ENCODE data around the gene TMEM219.

TMEM219 gene

DNA sequence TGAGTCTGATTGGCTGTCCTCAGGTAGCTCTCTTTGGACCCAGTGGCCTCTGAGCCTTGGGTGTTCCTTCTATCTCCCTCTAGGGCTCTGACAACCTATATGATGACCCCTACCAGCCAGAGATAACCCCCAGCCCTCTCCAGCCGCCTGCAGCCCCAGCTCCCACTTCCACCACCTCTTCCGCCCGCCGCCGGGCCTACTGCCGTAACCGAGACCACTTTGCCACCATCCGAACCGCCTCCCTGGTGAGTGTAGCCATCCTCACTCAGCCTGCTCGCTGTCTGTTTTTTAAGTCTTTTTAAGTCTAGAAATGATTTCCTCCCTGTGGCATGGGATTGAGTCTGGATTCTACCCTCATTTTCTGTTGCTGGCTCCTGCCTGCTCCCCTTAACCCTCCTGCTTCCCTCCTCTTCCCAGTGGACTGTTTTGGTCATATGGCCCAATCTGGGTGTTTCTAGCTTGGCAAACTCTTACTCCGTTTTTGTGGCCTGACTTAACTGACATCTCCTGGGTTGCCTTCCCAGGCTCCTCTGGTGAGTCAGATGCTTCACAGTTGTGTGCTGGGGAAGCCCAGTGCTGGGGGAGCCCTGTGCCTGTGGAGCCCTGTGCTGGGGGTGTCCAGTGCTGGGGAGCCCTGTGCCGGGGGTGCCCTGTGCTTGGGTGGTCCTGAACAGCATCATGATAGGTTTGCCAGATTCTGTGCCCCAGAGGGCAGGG is 21.7 kb downstream of the TMEM219 start:
- no peak for DNase-seq

DNA sequence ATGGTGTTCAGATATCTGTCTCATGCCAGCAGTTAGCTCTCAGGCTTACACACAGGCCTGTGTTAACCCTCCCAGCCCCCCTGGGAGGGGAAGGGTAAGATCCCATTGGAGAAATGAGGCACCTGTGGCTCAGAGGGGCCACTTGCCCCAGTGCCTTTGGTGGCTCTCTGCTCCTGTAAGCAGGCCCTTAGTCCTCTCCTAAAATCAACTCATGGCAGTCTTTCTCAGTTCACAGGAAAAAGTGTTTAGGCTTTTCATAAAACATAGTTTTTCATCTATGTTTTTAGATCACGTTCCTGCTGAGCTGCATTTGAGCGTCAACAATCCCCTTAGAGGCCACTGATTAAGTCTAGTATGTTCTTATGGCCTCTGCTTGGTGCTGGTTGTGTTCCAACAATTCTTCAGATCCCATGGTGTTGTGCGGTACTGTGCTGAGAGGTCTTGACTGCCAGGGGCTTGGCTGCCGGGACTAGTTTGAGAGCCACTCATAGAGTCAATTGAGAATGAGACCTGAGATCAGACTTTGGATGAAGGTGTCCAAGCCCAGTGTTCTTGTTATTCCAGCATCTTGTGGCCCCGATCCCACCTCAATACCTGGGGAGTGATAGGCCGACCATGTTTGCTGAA is 22.4 kb downstream of the TMEM219 start:
- no peak for DNase-seq

DNA sequence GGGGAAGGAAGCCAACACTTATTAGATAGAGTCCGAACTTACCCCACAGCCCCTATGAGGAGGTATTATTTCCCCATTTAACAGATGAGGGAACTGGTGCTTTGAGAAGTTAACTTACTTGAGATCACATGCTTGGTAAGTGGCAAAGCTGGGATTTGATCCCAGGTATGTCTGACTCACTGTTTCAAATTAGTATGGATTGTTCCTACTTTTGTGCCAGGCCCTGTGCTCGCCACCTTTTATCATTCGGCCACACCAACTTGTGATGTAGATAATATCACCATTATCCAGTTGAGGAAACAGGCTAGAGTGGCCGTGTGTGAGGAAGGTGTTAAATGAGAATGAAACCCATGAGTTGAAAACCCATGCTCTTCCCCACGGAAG is 22.9 kb downstream of the TMEM219 start:
- DNase-seq: no peak

DNA sequence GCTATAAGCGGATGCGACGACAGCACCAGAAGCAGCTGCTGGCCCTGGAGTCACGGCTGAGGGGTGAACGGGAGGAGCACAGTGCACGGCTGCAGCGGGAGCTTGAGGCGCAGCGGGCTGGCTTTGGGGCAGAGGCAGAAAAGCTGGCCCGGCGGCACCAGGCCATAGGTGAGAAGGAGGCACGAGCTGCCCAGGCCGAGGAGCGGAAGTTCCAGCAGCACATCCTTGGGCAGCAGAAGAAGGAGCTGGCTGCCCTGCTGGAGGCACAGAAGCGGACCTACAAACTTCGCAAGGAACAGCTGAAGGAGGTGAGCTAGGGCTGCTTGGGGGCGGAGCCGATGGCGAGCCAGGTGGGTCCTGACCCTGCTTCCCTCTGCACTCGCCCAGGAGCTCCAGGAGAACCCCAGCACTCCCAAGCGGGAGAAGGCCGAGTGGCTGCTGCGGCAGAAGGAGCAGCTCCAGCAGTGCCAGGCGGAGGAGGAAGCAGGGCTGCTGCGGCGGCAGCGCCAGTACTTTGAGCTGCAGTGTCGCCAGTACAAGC is 23.5 kb downstream of the TMEM219 start:
- DNase-seq: no peak

DNA sequence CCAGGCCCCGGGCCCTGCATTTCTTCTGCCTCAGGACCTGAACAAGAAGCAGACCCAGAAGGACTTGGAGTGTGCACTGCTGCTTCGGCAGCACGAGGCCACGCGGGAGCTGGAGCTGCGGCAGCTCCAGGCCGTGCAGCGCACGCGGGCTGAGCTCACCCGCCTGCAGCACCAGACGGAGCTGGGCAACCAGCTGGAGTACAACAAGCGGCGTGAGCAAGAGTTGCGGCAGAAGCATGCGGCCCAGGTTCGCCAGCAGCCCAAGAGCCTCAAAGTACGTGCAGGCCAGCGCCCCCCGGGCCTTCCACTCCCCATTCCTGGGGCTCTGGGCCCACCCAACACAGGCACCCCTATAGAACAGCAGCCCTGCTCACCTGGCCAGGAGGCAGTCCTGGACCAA is 24.4 kb downstream of the TMEM219 start:
- DNase-seq: no peak

DNA sequence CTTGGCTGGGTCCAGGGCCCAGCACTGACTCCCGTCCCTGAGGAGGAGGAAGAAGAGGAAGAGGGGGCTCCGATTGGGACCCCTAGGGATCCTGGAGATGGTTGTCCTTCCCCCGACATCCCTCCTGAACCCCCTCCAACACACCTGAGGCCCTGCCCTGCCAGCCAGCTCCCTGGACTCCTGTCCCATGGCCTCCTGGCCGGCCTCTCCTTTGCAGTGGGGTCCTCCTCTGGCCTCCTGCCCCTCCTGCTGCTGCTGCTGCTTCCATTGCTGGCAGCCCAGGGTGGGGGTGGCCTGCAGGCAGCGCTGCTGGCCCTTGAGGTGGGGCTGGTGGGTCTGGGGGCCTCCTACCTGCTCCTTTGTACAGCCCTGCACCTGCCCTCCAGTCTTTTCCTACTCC is 25.1 kb downstream of the TMEM219 start:
- DNase-seq: no peak

DNA sequence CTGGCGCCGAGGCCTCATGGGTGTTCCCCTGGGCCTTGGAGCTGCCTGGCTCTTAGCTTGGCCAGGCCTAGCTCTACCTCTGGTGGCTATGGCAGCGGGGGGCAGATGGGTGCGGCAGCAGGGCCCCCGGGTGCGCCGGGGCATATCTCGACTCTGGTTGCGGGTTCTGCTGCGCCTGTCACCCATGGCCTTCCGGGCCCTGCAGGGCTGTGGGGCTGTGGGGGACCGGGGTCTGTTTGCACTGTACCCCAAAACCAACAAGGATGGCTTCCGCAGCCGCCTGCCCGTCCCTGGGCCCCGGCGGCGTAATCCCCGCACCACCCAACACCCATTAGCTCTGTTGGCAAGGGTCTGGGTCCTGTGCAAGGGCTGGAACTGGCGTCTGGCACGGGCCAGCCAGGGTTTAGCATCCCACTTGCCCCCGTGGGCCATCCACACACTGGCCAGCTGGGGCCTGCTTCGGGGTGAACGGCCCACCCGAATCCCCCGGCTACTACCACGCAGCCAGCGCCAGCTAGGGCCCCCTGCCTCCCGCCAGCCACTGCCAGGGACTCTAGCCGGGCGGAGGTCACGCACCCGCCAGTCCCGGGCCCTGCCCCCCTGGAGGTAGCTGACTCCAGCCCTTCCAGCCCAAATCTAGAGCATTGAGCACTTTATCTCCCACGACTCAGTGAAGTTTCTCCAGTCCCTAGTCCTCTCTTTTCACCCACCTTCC is 25.6 kb downstream of the TMEM219 start:
- DNase-seq: no peak

DNA sequence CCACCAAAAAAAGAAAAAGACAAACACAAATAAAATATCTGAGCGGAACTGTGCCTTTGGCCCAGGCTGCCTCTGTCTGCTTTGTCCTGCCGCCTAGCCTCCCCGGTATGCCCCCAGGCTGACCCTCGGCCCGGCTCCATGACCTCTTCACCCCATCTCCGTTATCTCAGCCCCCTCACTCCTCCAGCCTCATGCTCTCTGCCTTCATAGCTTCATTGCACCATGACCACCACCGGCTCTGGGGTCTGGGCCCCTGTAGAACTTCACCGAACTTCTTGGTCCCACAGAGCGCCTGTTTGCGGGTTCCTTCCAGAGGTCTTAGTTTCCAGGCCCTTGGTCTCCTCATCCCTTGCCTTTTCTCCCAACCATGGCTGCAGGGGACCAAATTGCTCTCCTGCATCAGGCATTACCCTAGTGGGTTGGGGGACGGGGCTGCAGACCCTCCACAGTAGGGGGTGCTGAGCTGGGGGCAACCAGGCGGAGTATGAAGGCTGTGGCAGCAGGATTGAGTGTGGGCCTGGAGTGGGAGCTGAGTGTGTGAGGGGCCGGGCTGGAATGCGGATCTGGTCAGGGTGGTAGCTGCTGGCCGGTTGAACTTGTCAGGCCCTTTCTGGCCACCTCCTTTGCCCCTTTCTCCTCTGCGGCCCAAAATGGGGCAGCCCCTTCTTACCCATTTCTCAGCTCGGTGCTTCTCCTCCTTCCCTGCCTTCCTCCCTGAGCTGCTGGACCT is 26.6 kb downstream of the TMEM219 start:
- DNase-seq: no peak

DNA sequence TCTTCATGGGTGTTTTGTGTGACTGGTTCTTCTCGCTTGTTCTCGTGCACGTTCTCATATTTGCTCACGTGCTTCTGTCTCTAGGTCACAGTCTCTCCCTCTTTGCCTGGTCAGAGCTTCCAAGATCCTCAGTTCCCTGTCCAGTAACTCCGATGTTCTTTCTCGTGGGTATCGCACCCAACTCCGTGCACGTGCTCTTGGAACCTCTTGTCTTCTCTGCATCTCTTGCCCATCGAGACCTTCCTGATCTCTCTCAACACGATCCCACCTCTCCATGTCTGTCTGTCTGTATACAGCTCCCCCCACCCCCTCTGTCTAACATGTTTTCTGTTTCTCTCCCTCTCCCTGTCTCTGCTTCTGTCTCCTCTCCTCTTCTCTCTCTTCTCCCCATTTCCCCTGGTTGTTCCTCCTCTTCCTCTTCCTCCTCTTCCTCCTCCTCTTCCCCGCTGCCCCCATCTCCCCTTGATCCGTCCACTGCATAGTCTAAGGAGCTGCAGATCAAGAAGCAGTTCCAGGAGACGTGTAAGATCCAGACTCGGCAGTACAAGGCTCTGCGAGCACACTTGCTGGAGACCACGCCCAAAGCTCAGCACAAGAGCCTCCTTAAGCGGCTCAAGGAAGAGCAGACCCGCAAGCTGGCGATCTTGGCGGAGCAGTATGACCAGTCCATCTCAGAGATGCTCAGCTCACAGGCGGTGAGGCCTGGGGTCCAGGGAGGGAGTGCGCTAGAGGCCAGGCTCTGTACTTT is 27.4 kb downstream of the TMEM219 start:
- DNase-seq: no peak

DNA sequence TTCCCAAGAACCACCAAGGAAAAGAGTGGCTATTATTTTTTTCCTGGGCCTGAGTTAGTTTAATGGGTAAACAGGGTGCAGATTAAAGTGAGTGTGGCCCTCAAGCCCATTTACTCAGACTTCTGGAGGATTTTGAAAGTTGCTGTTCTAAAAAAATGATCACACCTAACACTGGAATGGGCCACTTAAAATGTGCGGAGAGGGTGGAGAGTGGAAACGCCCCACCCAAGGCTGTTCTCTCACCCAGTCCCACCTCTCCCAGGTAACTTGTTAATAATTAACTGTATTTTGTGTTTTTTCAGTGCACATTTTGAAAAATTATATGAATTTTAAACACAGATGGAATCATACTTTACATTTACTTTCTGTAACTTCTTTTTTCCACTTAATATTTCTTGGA is 28.2 kb downstream of the TMEM219 start:
- DNase-seq: no peak

DNA sequence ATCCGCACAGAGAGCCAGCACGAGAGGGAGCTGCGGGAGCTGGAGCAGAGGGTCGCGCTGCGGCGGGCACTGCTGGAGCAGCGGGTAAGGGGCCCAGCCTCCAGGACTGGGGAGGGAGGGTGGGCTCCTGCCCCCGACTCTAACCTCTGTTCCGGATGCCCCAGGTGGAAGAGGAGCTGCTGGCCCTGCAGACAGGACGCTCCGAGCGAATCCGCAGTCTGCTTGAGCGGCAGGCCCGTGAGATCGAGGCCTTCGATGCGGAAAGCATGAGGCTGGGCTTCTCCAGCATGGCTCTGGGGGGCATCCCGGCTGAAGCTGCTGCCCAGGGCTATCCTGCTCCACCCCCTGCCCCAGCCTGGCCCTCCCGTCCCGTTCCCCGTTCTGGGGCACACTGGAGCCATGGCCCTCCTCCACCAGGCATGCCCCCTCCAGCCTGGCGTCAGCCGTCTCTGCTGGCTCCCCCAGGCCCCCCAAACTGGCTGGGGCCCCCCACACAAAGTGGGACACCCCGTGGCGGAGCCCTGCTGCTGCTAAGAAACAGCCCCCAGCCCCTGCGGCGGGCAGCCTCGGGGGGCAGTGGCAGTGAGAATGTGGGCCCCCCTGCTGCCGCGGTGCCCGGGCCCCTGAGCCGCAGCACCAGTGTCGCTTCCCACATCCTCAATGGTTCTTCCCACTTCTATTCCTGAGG is 29.1 kb downstream of the TMEM219 start:
- DNase-seq: no peak

DNA sequence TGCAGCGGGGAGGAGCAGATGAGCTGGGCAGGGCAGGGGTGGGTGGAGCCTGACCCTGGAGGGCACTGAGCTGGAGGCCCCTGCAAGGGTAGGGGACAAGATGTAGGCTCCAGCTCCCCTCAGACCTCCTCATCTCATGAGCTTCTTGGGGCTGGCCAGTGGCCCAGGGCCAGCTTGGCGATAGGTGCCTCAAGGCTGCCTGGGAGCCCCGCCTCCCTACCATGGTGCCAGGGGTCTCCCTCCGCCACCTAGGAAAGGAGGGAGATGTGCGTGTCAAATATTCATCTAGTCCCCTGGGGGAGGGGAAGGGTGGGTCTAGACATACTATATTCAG is 29.7 kb downstream of the TMEM219 start:
- no peak for DNase-seq

DNA sequence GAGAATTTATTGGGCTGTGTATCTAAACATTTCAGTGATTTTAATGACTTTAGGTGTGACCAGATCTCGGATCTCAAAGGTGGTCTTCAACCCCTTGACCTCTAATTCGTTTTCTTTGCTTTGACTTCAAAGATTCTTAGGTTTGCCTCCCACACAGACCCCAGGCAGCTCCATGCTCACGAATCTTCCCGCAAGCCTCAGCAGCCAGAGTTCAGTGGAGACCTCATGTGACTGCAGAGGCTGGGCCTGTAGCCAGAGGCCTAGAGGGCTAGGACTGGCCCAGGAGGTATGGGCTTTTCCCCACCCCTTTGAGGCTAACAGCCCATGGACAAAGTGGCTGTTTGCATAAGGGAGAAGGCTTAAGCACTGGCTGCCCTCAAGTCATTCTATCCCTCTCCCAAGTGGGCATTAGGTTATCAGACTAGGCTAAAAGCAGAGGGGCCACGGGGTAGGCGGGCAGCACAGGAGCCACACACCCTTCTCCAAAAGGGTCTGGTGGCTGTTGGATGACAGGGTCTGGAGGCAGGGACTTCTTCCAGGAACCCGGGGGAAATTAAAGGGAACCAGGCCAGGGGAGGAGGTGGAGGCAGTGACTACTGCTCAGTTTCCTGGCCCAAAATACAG is 30.6 kb downstream of the TMEM219 start:
- DNase-seq: no peak

DNA sequence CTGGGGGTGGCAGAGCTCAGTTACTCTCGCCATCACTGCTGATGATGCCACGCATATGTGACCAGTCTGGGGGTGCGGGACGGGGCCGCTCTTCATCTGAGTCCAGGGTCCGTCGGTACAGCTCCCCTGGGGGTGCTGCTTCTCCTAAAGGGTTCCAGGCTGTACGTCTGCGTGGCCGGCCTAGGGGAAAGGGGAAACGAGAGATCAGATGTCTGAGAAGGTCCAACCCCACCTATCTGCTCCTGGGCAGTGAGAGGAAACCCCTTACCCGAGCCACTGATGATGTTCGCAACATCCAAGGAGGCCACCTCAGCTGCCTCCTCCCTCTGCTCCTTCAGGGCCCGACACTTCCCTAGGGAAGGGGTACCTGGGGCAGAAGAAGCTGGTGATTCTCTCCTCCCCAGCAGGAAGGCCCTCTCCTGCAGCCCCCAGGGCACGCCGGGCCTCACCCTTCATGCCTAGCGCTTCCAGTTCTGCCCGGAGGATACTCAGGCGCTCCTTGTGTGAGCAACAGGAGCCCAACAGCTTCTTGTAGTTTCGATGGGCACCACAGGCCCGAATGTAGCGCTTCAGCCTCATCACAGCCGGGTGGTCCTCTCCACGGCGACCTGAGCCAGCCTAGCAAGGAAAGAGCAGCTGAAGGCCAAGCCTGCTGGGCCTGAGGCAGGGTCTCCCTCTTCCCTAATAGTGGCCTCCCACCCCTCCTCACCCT is 31.5 kb downstream of the TMEM219 start:
- DNase-seq: no peak

DNA sequence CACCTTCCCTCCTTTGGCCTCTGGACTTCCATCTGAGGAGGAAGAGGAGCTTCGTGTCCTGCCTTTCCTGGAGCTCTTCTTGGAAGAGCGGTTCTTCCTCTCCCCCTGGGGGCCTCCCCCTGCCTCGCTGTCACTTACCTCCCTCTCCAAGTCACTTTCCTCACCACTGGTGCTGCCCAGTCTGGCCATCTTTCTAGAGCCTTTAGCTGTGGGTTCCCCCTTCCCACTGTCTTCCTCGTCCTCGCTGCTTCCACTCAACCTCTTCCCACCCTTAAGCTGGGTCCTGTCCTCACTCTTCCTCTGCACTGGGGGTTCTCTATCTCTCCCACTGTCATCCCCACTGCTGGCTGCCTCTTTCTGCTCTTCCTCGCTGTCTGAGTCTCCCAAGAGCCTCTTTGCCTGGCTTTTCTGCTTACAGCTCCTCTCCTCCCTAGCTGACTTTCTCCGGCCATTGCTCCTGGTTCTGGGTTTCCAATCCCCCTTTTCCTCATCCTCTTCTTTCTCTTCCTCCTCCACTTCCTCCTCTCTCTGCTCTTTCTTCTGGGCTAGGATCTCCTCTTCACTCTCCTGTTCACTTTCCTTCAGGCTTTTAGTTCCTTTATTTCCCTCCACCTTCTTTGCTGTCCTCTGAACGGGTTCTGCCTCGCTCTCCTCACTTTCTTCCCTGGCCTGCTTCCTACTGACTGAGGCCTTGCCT is 32.2 kb downstream of the TMEM219 start:
- DNase-seq: no peak

DNA sequence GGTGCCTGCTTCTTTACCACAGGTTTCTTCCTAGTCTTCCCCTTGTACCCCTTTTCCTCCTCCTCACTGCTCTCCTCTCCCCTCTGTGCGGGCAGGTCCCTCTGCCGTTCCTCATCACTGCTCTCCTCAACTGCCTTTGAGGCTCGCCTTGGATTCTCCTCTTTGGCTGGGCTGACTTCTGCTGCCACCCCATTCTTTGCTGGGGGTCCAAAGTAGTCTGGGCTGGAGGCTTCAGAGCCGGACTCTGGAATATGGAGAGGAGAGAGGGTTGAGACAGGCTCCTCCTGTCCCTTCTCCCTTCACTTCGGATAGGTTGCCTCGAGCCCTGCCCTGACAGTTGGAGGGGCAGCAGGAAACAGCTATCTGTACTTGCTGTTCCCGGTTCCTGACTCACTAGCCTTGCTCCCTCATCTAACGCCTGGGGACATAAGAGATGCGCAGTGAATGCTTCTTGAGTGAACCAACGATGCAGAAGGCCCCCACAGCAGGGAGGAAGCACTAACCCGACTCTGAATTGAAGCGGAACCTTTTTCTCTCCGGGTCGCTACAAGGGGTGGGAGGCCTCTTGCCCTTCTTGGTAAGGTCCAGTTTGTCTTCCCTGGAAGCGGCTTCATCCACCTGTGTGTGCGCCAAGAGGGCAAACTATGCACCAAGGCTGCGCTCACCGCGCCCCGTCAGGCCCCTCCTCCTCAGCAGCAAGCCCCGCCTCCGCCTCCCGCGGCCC is 32.9 kb downstream of the TMEM219 start:
- DNase-seq: no peak

DNA sequence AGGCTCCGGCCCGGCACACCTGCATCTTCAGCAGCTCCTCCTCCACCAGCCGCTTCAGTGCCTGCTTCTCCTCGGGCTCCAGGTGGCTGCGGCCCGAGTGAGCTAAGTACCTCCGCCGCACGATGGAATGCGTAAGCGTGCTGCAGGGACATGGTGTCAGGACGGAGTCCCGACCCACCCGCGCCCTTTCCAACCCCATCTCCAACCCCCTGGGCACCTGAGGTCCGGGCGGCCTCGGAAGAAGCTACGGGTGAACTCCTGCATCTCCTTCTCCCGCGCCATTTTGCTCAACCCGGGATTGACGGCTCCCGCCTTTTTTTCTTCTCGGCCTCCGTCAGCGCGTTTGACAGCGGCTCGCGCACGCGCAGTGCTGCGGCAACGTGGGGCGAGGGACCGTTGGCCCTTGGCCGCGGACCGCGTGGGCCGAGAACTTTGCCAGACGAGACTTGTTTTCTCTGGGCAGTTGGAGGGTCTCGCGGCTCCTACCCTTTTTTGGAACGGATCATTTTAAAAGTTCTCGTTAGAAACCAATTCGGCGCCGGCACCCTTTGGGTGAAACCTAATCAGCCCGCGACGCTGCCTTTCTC is 33.5 kb downstream of the TMEM219 start, which contains the start of gene HIRIP3:
TSS of gene HIRIP3 (minus strand) at position 294 of the 587 bp plus-strand sequence. CDS start at position 282, 12 bp downstream.
- peak; percentile 73 to 90 (median 84) for DNase-seq

DNA sequence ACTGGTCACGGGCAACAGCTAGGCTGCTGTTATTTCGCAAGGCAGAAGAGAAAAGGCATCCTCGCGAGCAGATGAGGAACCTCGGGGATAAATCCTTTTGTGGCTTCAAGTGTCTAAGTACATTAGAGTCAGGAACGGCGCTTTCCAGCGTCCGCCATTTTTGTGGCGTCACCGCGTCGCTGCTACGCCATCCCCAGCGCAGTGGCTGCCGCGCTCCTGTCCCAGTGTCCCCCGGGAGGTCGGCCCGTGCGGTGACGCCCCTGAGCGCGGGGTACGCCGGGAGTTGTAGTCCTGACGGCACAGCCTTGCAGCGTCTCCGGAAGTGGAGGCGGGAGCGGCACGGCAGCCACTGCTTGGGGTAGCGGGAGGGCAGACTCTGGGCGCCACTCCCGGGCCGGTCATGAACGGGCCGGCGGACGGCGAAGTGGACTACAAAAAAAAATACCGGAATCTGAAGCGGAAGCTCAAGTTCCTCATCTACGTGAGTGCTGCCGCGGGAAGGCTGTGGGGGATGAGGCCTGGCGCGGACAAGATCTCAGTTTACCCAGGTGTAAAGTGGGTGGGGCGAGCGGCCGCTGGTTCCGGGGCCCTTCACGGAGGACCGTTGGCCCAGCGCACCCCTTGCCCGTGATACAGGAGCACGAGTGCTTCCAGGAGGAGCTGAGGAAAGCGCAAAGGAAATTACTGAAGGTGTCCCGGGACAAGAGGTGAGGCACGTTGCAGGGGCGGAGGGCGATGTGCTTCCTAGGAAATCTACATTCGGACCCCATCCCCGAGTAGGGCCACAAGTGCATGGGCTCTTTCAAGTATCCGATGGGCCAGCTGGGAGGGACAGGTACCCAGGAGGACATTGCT is 34.3 kb downstream of the TMEM219 start, which contains the start of gene INO80E:
TSS of gene INO80E (plus strand) at position 331 of the 855 bp plus-strand sequence. CDS start at position 401, 70 bp downstream.
- peak; percentile 97 to 99 (median 98) for DNase-seq
